B cell (primary cell): ENCODE data around the gene MAN2A2. TPM values are rescaled to one million over a fixed set of nuclear protein-coding genes. Genes with fewer than 3 reads are reported as not detected.

ENCODE experiments used
- ATAC-seq: fragments of 200-7000 bp; cut with Tn5 transposase; one replicate; pipeline ENCODE4 v1.10.0; 2021; ENCODE audit warnings: low read depth, mild to moderate bottlenecking, moderate number of reproducible peaks, moderate library complexity
- CTCF ChIA-PET: fragments of 350-600 bp; sonication (Branson Sonifier 250); formaldehyde crosslinking; loops from one replicate; lab custom pipeline; 2021; ENCODE audit warnings: antibody characterized with exemption, inconsistent platforms; lab: Charles Lee
- POLR2A ChIA-PET: fragments of 350-600 bp; sonication (Branson Sonifier 250); formaldehyde crosslinking; loops from one replicate; lab custom pipeline; 2021; ENCODE audit warnings: antibody characterized with exemption; lab: Charles Lee
- DNase-seq: peaks from one replicate; pipeline ENCODE4 v3.0.0; 2013
- H2AFZ ChIP-seq: 2 replicates; pipeline ENCODE4 v1.6.1; 2012; ENCODE audit warnings: mild to moderate bottlenecking, low read depth, low read length; ENCODE audit not compliant: insufficient read depth, poor library complexity, severe bottlenecking
- H3K27ac ChIP-seq, 2 donors: 1 replicate in 1 of 2; 2 replicates in 1 of 2; pipeline ENCODE4 v1.5.1; 2012 to 2013; ENCODE audit warnings: low read length in 2 of 2, mild to moderate bottlenecking in 2 of 2, moderate library complexity in 1 of 2
- H3K27me3 ChIP-seq, 4 experiments: fragments of 200-600 bp in 1 of 4; sonication (generic) in 1 of 4; replicated peaks in 1 of 4; 1 replicate in 2 of 4; 2 replicates in 2 of 4; pipeline versions ENCODE4 v1.6.1 to v1.7.0; 2013 to 2016; ENCODE audit warnings: low read length in 3 of 4, mild to moderate bottlenecking in 2 of 4, mixed read lengths in 1 of 4, moderate library complexity in 1 of 4; ENCODE audit not compliant: insufficient read depth in 4 of 4, control insufficient read depth in 3 of 4; ENCODE audit errors: control extremely low read depth in 1 of 4
- H3K36me3 ChIP-seq, 2 experiments: replicated peaks in 1 of 2; 1 replicate in 1 of 2; 2 replicates in 1 of 2; pipeline versions ENCODE4 v1.6.1 to v1.7.1; 2013; ENCODE audit warnings: low read length in 1 of 2; ENCODE audit not compliant: insufficient read depth in 2 of 2, control insufficient read depth in 1 of 2; ENCODE audit errors: control extremely low read depth in 1 of 2, extremely low read depth in 1 of 2
- H3K4me1 ChIP-seq, 2 donors: fragments of 200-600 bp in 1 of 2; sonication (generic) in 1 of 2; 1 replicate in 1 of 2; 2 replicates in 1 of 2; pipeline versions ENCODE4 v1.5.1 to v1.6.1; 2013 to 2017; ENCODE audit warnings: low read length in 2 of 2; ENCODE audit not compliant: control insufficient read depth in 2 of 2, insufficient read depth in 2 of 2
- H3K4me2 ChIP-seq: replicated peaks from 2 replicates; pipeline ENCODE3; 2012; ENCODE audit warnings: mild to moderate bottlenecking, low read depth, low read length; ENCODE audit not compliant: poor library complexity, severe bottlenecking
- H3K4me3 ChIP-seq, 5 experiments: fragments of 200-600 bp in 1 of 5; sonication (generic) in 1 of 5; 1 replicate in 3 of 5; 2 replicates in 2 of 5; pipeline versions ENCODE4 v1.5.1 to v1.7.0; 2011 to 2016; ENCODE audit warnings: low read length in 4 of 5, mild to moderate bottlenecking in 4 of 5, low read depth in 2 of 5, control low read depth in 1 of 5, moderate library complexity in 1 of 5; ENCODE audit not compliant: insufficient read depth in 1 of 5; ENCODE audit errors: control extremely low read depth in 1 of 5, extremely low read depth in 1 of 5
- H3K79me2 ChIP-seq: fragments of 200-600 bp; sonication (generic); one replicate; pipeline ENCODE4 v1.6.0; 2016; ENCODE audit warnings: low read length; ENCODE audit not compliant: control insufficient read depth, insufficient read depth
- H3K9ac ChIP-seq: fragments of 200-600 bp; sonication (generic); 2 replicates; pipeline ENCODE4 v1.6.1; 2017; ENCODE audit warnings: mild to moderate bottlenecking, low read length, moderate library complexity
- H3K9me3 ChIP-seq, 3 donors: one replicate each; pipeline versions ENCODE4 v1.6.1 to v1.7.1; 2013; ENCODE audit warnings: low read length in 2 of 3; ENCODE audit not compliant: control insufficient read depth in 2 of 3, insufficient read depth in 1 of 3; ENCODE audit errors: control extremely low read depth in 1 of 3
- H4K20me1 ChIP-seq: 2 replicates; pipeline ENCODE4 v1.6.0; 2012; ENCODE audit warnings: mild to moderate bottlenecking, low read length; ENCODE audit not compliant: insufficient read depth, control insufficient read depth, poor library complexity, severe bottlenecking
- H3K27ac Mint-ChIP-seq: one replicate; pipeline ENCODE4 v1.8.0; 2021; ENCODE audit warnings: mixed read lengths
- H3K27me3 Mint-ChIP-seq: one replicate; pipeline ENCODE4 v1.8.0; 2021; ENCODE audit warnings: mixed read lengths
- H3K4me1 Mint-ChIP-seq: one replicate; pipeline ENCODE4 v1.8.0; 2021; ENCODE audit warnings: mixed read lengths
- H3K4me3 Mint-ChIP-seq: one replicate; pipeline ENCODE4 v1.8.0; 2021; ENCODE audit warnings: mixed read lengths
- H3K9me3 Mint-ChIP-seq: one replicate; pipeline ENCODE4 v1.8.0; 2022; ENCODE audit warnings: mixed read lengths; ENCODE audit not compliant: insufficient read depth
- CTCF ChIP-seq: fragments of 200-600 bp; IDR thresholded peaks from one replicate; pipeline ENCODE4 v1.8.0; 2022; ENCODE audit warnings: antibody characterized with exemption, mild to moderate bottlenecking
- EZH2 ChIP-seq: IDR thresholded peaks from 2 replicates; pipeline ENCODE4 v1.6.1; 2012; ENCODE audit warnings: borderline replicate concordance, low read depth, mild to moderate bottlenecking, moderate library complexity, low read length; ENCODE audit not compliant: insufficient read depth, poor library complexity, severe bottlenecking
- WGBS: methylation state at CpG from one replicate; pipeline ENCODE4 v1.1.5; 2013; ENCODE audit warnings: missing lambda C conversion rate; ENCODE audit not compliant: insufficient coverage; 5-methylcytosine and 5-hydroxymethylcytosine counted together
- intact Hi-C: fragments of 100-400 bp; cut with micrococcal nuclease; formaldehyde crosslinking; loops from one replicate; pipeline ENCODE4 v1.10.0; 2022
- polyA plus RNA-seq: library from polyadenylated mRNA; depleted of rRNA; stranded (reverse); fragments of >200 nt; gene quantifications from 2 replicates; pipeline ENCODE4 v1.2.3, GENCODE V29; 2012
- total RNA-seq, 2 donors: library from RNA; stranded (reverse); fragments of 120-200 nt in 1 of 2; gene quantifications; 1 replicate in 1 of 2; 2 replicates in 1 of 2; pipeline versions ENCODE4 v1.2.3 to v1.2.4, GENCODE V29; 2013 to 2022

The MAN2A2 gene
- total and polyA plus RNA-seq, 2 donors (not counting 1 experiment from before 2014, with no cell fraction given) = 180 to 234 TPM

- Mint-ChIP-seq H3K9me3 (no peaks in the 10 kb centered on the region), H3K27ac (peak overlapping the region; percentile 98), H3K4me3 (peak overlapping the region; percentile 99), H3K27me3 (no peaks in the 10 kb centered on the region), H3K4me1 (peaks cover 47% of the 10 kb centered on the region)
- peaks cover 14% of the 10 kb centered on the region for H3K79me2 ChIP-seq
- H3K4me2 ChIP-seq = peak overlapping the region; percentile 88
- peak overlapping the region; percentile 5 to 53 for H3K27ac ChIP-seq
- peak overlapping the region; percentile 36 to 87 (median 81) for H3K4me3 ChIP-seq
- H3K9ac ChIP-seq = peak overlapping the region; percentile 77
- CTCF ChIA-PET = interaction anchor here (0.6 to 9.5 kb wide), 25 partner anchors 8 to 701 kb away, joined by 3 to 260 read pairs (median 5); partner anchors contain the start of genes BLM, CIB1, FES and GDPGP1
- no peak for TF ChIP-seq EZH2
- peak; percentile 91 for TF ChIP-seq CTCF
- peak; percentile 89 for DNase-seq
- POLR2A ChIA-PET = interaction anchor here (0.6 to 6.9 kb wide), 7 partner anchors 20 to 217 kb away, joined by 3 to 66 read pairs (median 5); partner anchors contain the start of genes BLM, FES, MAN2A2 and RCCD1
- intact Hi-C loops = loop anchor here (1.0 to 10.0 kb wide), 7 partner anchors 49 to 1240 kb away; partner anchors contain the start of genes AP3S2, BLM, PEX11A and PRC1
- 1% methylated on average over 14 of the region's 19 CpGs for WGBS
- H3K36me3 ChIP-seq = peaks cover 3 to 19% of the 10 kb centered on the region in 2 experiments
- peak overlapping the region; percentile 98 for H2AFZ ChIP-seq
- peak; percentile 34 for ATAC-seq
- H4K20me1 ChIP-seq = peaks cover 9% of the 10 kb centered on the region
- peaks cover 38 to 60% of the 10 kb centered on the region in 2 donors for H3K4me1 ChIP-seq
- H3K9me3 ChIP-seq = no peaks in the 10 kb centered on the region
- no peaks in the 10 kb centered on the region for H3K27me3 ChIP-seq
These were observed 31.3 kb downstream of the MAN2A2 start for GRCh38 chr15:90934256-90934948.
